BLaER1 treated with 17β-estradiol and CSF1 and Interleukin-3, amounts not matched to agents 10 nM and 100 nM (cell line): ENCODE data around the gene GTF3C5.
"Not testable (repeated sequence)": the region's sequence is repeated elsewhere in the genome, so short reads cannot be mapped to it uniquely, and the experiment has no call there.

Experiments
- H3K27ac ChIP-seq, 11 experiments: shearing (Covaris generic); formaldehyde crosslinking; 2 replicates each; pipeline ENCODE4 v1.8.1; 2022
- H3K27me3 ChIP-seq, 11 experiments: shearing (Covaris generic); formaldehyde crosslinking; 2 replicates each; pipeline ENCODE4 v1.8.1; 2022
- H3K36me3 ChIP-seq, 11 experiments: shearing (Covaris generic); formaldehyde crosslinking; 2 replicates each; pipeline ENCODE4 v1.8.1; 2022
- H3K4me1 ChIP-seq, 10 experiments: shearing (Covaris generic); formaldehyde crosslinking; 2 replicates each; pipeline ENCODE4 v1.8.1; 2022
- H3K4me2 ChIP-seq, 11 experiments: shearing (Covaris generic); formaldehyde crosslinking; 2 replicates each; pipeline ENCODE4 v1.8.1; 2022
- H3K4me3 ChIP-seq, 10 experiments: shearing (Covaris generic); formaldehyde crosslinking; 2 replicates each; pipeline ENCODE4 v1.8.1; 2022
- H3K9ac ChIP-seq, 11 experiments: shearing (Covaris generic); formaldehyde crosslinking; 2 replicates each; pipeline ENCODE4 v1.8.1; 2022
- H3K9me3 ChIP-seq, 11 experiments: shearing (Covaris generic); formaldehyde crosslinking; replicated peaks in 1 of 11; 2 replicates each; pipeline ENCODE4 v1.8.1; 2022
- H4K20me1 ChIP-seq, 11 experiments: shearing (Covaris generic); formaldehyde crosslinking; 2 replicates each; pipeline ENCODE4 v1.8.1; 2022
- Cebpa-rat ChIP-seq, 11 experiments: shearing (Covaris generic); IDR thresholded peaks; 2 replicates each; pipeline ENCODE4 v1.8.1; 2022

GTF3C5 gene

GRCh38 chr9:133071484-133072150 lies 40.8 kb downstream of the GTF3C5 start:
- no peak overlapping the region for H3K4me3 ChIP-seq
- H3K9me3 ChIP-seq: no peaks in the 10 kb centered on the region
- no peaks in the 10 kb centered on the region for H3K27me3 ChIP-seq
- H4K20me1 ChIP-seq: no peaks in the 10 kb centered on the region; a peak in 1 of 22 replicates
- peaks cover 14 to 26% (median 23%) of the 10 kb centered on the region in 10 experiments for H3K4me1 ChIP-seq
- peak overlapping the region in 7 of 11 experiments; percentile 40 to 77 (median 60); a peak in 12 of 22 replicates for H3K4me2 ChIP-seq
- no peak for TF ChIP-seq Cebpa-rat (IDR thresholded peaks at IDR 0.05)
- peaks cover 0 to 14% (median 0%) of the 10 kb centered on the region in 11 experiments; a peak in 2 of 22 replicates for H3K36me3 ChIP-seq
- H3K27ac ChIP-seq: no peak overlapping the region
- no peak overlapping the region for H3K9ac ChIP-seq

GRCh38 chr9:133072210-133072609 lies 41.4 kb downstream of the GTF3C5 start:
- H3K4me2 ChIP-seq: peak overlapping the region in 10 of 11 experiments; percentile 40 to 77 (median 55); a peak in 19 of 22 replicates
- H3K9ac ChIP-seq, H3K9me3 ChIP-seq, H3K4me3 ChIP-seq, H3K27me3 ChIP-seq, H4K20me1 ChIP-seq: not testable (repeated sequence)
- H3K27ac ChIP-seq: peak overlapping the region in 3 of 11 experiments; percentile 31 to 34 (median 32); a peak in 4 of 22 replicates
- peaks cover 14 to 26% (median 23%) of the 10 kb centered on the region in 10 experiments for H3K4me1 ChIP-seq
- peaks cover 0 to 11% (median 0%) of the 10 kb centered on the region in 11 experiments; a peak in 2 of 22 replicates for H3K36me3 ChIP-seq

DNA sequence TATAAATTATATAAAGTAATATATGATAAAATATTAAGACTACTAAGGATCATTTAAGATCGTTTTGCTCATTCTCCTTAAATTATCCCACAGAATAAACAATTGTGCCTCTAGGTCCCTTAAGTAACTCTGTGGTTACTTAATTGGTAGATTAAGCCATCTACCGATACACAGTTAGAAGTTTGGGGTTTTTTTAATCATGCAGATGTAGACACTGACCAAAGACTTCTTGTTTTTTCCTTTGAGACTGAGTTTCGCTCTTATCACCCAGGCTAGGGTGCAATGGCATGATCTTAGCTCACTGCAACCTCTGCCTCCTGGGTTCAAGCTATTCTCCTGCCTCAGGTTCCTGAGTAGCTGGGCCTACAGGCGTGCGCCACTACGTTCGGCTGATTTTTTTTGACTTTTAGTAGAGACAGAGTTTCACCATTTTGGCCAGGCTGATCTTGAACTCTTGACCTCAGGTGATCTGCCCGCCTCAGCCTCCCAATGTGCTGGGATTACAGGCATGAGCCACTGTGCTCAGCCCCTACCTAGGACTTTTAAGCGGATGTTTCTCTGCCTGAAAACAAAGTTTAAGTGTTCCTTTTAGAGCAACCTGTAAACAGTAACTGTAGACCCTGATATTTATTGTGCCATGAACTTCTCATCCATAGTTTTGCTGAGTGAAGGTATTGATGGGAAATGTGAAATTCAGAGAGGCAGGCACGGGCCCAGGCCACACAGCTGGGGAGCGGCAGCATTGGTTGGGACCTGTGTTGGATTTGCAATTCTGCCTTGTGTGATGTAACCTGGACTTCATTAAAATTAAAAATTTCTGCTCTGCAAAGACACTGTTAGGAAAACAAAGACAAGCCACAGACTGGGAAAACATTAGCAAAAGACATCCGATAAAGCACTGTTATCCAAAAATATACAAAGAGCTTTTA lies 42.6 kb downstream of the GTF3C5 start:
- H3K4me2 ChIP-seq: peak overlapping the region; percentile 40 to 77 (median 54); a peak in 20 of 22 replicates

DNA sequence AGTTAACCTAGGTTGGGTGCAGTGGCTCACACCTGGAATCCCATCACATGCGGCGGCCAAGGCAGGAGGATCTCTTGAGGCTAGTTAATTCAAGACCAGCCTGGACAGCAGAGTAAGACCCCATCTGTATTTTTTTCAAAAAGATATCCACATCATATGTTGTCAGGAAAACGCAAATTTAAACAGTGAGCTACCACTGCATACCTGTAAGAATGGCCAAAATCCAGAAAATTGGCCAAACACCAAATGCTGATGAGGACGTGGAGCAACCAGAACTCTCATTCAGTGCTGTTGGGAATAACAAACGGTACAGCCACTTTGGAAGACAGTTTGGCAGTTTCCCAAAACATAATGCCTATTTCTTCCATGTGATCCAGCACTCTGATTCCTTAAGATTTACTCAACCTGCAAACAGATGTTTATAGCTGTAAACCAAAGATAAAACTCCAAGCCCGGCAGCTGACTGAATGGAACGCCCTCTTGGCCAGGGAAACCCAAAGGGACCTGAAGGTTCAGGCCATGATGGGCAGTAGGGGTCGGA lies 43.4 kb downstream of the GTF3C5 start:
- TF ChIP-seq Cebpa-rat (IDR thresholded peaks at IDR 0.05): no peak
- Histone ChIP-seq H3K9ac (no peak overlapping the region), H3K4me2 (no peak overlapping the region), H3K36me3 (0 out of 22 replicates have a peak, but pooled peaks cover 0 to 5% (median 0%) of the 10 kb centered on the region in 11 experiments), H3K27me3 (no peaks in the 10 kb centered on the region), H4K20me1 (no peaks in the 10 kb centered on the region; a peak in 1 of 22 replicates), H3K27ac (no peak overlapping the region), H3K9me3 (no peaks in the 10 kb centered on the region), H3K4me3 (no peak overlapping the region), H3K4me1 (peaks cover 14 to 26% (median 23%) of the 10 kb centered on the region in 10 experiments)

More for the DNA sequence above, 42.6 kb downstream of the GTF3C5 start:
- Histone ChIP-seq H3K27ac (peak overlapping the region in 8 of 11 experiments; percentile 2 to 56 (median 30); a peak in 9 of 22 replicates), H3K4me1 (peaks cover 14 to 26% (median 23%) of the 10 kb centered on the region in 10 experiments), H4K20me1 (no peaks in the 10 kb centered on the region; a peak in 1 of 22 replicates), H3K36me3 (0 out of 22 replicates have a peak, but pooled peaks cover 0 to 5% (median 0%) of the 10 kb centered on the region in 11 experiments), H3K9ac (peak overlapping the region in 2 of 11 experiments; percentile 31 to 40; a peak in 2 of 22 replicates), H3K4me3 (no peak overlapping the region), H3K9me3 (no peaks in the 10 kb centered on the region), H3K27me3 (no peaks in the 10 kb centered on the region)
- TF ChIP-seq Cebpa-rat (IDR thresholded peaks at IDR 0.05): no peak

DNA sequence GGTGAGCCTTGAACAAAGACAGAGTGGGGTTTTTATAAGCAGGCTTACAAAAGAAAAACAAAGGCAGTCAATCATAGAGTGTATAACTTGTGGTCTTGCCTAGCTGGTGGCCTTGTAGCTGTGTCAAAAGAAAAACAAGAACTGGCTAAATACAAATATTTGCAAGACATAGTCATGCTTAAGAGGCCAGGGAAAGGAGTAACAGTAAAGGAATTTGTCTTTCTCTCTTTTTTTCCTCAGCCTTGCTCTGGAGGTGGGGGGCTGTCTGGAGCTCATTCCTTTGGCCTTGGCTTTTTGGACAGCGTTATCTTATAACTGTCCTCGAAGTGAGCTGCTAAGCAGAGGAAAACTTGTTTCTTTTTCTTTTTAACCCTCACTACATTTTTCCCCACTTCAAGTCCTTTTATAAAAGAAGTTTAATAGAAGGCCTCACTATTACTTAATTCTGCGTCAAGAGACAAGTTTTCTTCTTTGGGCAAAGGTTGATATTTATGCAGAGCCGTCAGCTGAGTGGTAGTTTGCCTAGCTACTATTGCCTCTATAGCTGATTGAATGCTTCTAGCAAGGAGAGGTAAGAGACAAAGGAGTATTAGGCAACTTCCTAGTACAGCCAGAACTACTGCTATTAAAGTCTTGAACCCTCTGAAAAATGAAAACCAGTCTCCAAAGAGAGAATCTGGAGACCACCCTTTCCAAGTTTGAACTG lies 45.3 kb downstream of the GTF3C5 start:
- Histone ChIP-seq H3K4me3 (no peak overlapping the region), H3K4me2 (no peak overlapping the region), H3K9me3 (no peaks in the 10 kb centered on the region), H3K27ac (no peak overlapping the region), H3K36me3 (no peaks in the 10 kb centered on the region), H3K27me3 (no peaks in the 10 kb centered on the region), H3K4me1 (peaks cover 14 to 36% (median 33%) of the 10 kb centered on the region in 10 experiments), H3K9ac (no peak overlapping the region), H4K20me1 (no peaks in the 10 kb centered on the region)
- TF ChIP-seq Cebpa-rat (IDR thresholded peaks at IDR 0.05): no peak

DNA sequence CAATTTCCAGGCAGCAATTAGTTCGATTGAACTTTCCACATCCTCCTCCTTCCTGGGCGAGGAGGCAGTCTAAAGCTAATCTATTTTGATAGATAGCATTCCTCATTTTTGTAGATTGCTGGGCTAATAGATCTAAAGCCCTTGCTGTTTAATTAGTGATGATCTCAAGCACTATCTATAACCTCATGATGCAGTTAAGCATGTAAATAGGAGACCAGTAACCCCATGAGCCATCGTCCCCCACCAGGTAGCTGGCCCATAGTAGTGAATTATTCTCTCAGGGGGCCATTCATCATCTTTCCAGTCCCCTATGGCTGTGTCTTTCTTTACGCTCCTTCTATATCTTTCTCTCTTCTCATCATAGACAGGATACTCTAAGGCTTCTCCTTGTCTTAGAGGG lies 45.9 kb downstream of the GTF3C5 start:
- TF ChIP-seq Cebpa-rat (IDR thresholded peaks at IDR 0.05): no peak

DNA sequence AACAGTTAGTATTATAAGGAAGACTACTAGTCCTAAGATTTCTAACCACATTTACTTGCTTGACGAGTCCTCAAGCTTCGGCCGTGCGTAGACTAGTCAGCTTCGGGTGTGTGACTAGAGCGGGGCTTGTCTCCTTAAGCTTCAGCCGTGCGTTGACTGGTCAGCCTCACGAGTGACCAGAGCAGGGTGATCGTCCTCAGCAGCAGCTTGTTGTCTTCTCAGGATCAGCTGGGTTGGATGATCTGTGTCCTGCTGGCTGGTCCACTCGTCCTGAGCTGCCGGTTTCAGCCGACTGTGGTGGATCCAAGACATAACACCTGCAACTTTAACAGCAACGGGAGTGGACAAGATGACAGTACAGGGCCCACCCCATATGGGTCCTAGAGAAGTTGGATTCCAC lies 47.7 kb downstream of the GTF3C5 start:
- no peak for TF ChIP-seq Cebpa-rat (IDR thresholded peaks at IDR 0.05)
- no peaks in the 10 kb centered on the region for H3K27me3 ChIP-seq
- peaks cover under 1 to 32% (median 28%) of the 10 kb centered on the region in 10 experiments; a peak in 19 of 20 replicates for H3K4me1 ChIP-seq
- H3K4me3 ChIP-seq: no peak overlapping the region
- no peaks in the 10 kb centered on the region for H4K20me1 ChIP-seq
- no peaks in the 10 kb centered on the region for H3K36me3 ChIP-seq
- no peak overlapping the region for H3K27ac ChIP-seq
- no peaks in the 10 kb centered on the region for H3K9me3 ChIP-seq
- H3K4me2 ChIP-seq: no peak overlapping the region
- no peak overlapping the region for H3K9ac ChIP-seq

More for the DNA sequence above, 45.9 kb downstream of the GTF3C5 start:
- H3K4me3 ChIP-seq: no peak overlapping the region
- H3K4me2 ChIP-seq: no peak overlapping the region
- no peaks in the 10 kb centered on the region for H4K20me1 ChIP-seq
- no peaks in the 10 kb centered on the region for H3K9me3 ChIP-seq
- H3K4me1 ChIP-seq: peaks cover 14 to 41% (median 37%) of the 10 kb centered on the region in 10 experiments
- H3K27me3 ChIP-seq: no peaks in the 10 kb centered on the region
- no peak overlapping the region for H3K9ac ChIP-seq
- no peaks in the 10 kb centered on the region for H3K36me3 ChIP-seq
- H3K27ac ChIP-seq: no peak overlapping the region

- Histone ChIP-seq H3K27me3 (no peaks in the 10 kb centered on the region), H3K9me3 (no peaks in the 10 kb centered on the region), H4K20me1 (no peaks in the 10 kb centered on the region), H3K4me1 (peaks cover 0 to 31% (median 25%) of the 10 kb centered on the region in 10 experiments; a peak in 16 of 20 replicates), H3K4me2 (peak overlapping the region in 9 of 11 experiments; percentile 21 to 68 (median 54); a peak in 15 of 22 replicates), H3K36me3 (no peaks in the 10 kb centered on the region), H3K9ac (no peak overlapping the region), H3K27ac (no peak overlapping the region), H3K4me3 (no peak overlapping the region)
- TF ChIP-seq Cebpa-rat (IDR thresholded peaks at IDR 0.05): no peak
Observed at GRCh38 chr9:133080161-133080560, 49.4 kb downstream of the GTF3C5 start.

DNA sequence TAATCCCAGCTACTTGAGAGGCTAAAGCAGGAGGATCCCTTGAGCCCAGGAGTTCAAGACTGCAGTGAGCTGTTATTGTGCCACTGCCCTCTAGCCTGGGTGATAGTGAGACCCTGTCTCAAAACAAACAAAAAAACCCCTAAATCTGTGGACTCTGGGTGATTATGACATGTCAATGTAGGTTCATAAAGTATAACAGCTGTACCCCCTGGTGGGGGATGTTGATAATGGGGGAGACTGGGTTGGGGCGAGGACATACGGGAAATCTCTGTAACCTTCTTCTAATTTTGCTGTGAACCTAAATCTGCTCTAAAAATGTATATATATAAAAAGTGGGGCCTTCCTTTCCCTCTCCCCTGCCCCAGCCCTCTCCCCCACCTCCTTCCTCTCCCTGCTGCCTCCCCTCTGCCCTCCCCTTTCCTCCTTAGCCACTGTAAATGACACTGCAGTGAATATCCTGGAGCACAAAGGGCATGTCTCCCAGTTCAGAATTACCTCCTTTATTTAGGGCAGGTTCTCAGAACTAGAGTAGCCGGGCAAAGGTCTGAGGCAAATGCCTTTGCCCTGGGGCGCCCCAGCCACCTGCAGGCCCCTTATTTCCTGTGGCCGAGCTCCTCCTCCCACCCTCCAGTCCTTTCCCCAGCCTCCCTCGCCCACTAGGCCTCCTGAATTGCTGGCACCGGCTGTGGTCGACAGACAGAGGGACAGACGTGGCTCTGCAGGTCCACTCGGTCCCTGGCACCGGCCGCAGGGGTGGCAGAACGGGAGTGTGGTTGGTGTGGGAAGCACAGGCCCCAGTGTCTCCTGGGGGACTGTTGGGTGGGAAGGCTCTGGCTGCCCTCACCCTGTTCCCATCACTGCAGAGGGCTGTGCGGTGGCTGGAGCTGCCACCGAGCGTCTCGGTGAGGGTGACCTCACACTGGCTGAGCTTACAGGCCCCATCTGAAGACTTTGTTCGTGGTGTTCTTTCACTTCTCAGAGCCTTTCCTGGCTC lies 50.3 kb downstream of the GTF3C5 start:
- H3K4me1 ChIP-seq: peaks cover 0 to 31% (median 25%) of the 10 kb centered on the region in 10 experiments; a peak in 16 of 20 replicates
- H3K4me3 ChIP-seq, H3K9me3 ChIP-seq, H3K27me3 ChIP-seq, H3K27ac ChIP-seq, H3K36me3 ChIP-seq, H4K20me1 ChIP-seq: not testable (repeated sequence)
- 0 out of 22 replicates have a peak overlapping the region, but pooled peaks of 1 of the 11 experiments have one; percentile 29 for H3K9ac ChIP-seq
- H3K4me2 ChIP-seq: peak overlapping the region; percentile 33 to 68 (median 57); a peak in 20 of 22 replicates

- not testable (repeated sequence) for H3K27me3 ChIP-seq, H3K9me3 ChIP-seq, H3K27ac ChIP-seq, H4K20me1 ChIP-seq, H3K4me3 ChIP-seq, H3K36me3 ChIP-seq, H3K9ac ChIP-seq
- Histone ChIP-seq H3K4me1 (peaks cover 0 to 35% (median 29%) of the 10 kb centered on the region in 10 experiments; a peak in 16 of 20 replicates), H3K4me2 (peak overlapping the region in 9 of 11 experiments; percentile 21 to 68 (median 58); a peak in 17 of 22 replicates)
Observed at GRCh38 chr9:133081957-133082644, 51.3 kb downstream of the GTF3C5 start.
